ENCODE data around the gene MLLT3. TPM values are rescaled to one million over a fixed set of nuclear protein-coding genes. Genes with fewer than 3 reads are reported as not detected.

The MLLT3 gene
- total RNA-seq, 1 donor = 19.8 TPM

- DNase-seq (ENCODE audit: low read depth) = peak; percentile 81
- no peak overlapping the region for H3K4me3 ChIP-seq (ENCODE audit: low read depth, low read length)
Measured at GRCh38 chr9:20611691-20612287, 10.5 kb downstream of the MLLT3 start.

GRCh38 chr9:20610591-20610990 is 11.7 kb downstream of the MLLT3 start:
- DNase-seq (ENCODE audit: low read depth) = no peak
- TF ChIP-seq, protein P1, sequence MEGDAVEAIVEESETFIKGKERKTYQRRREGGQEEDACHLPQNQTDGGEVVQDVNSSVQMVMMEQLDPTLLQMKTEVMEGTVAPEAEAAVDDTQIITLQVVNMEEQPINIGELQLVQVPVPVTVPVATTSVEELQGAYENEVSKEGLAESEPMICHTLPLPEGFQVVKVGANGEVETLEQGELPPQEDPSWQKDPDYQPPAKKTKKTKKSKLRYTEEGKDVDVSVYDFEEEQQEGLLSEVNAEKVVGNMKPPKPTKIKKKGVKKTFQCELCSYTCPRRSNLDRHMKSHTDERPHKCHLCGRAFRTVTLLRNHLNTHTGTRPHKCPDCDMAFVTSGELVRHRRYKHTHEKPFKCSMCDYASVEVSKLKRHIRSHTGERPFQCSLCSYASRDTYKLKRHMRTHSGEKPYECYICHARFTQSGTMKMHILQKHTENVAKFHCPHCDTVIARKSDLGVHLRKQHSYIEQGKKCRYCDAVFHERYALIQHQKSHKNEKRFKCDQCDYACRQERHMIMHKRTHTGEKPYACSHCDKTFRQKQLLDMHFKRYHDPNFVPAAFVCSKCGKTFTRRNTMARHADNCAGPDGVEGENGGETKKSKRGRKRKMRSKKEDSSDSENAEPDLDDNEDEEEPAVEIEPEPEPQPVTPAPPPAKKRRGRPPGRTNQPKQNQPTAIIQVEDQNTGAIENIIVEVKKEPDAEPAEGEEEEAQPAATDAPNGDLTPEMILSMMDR (IDR thresholded peaks at IDR 0.05; ENCODE audit: insufficient read depth, low read length) = no peak
- no peak overlapping the region for H3K4me3 ChIP-seq (ENCODE audit: low read depth, low read length)

More at GRCh38 chr9:20611691-20612287, 10.5 kb downstream of the MLLT3 start:
- TF ChIP-seq, protein P1 (IDR thresholded peaks at IDR 0.05; ENCODE audit: insufficient read depth, low read length) = peak; percentile 61

DNA sequence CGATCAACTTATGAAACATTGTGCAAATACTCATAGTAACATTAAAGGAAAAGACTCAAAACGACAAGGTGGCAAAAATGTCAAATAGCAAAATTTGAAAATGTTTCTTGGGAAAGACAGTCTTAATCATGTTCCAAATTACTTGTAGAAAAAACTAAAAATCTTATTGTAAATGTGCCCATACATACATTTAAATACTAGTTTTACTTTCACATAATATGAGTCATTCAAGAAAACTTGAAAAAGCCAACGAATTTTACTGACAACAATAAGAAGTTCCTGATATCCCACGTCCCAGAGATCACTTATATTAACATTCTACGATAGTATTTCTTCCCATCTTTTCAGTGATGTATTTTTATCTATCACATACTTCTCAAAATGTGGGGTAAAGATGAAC is 13.7 kb downstream of the MLLT3 start:
- no peak overlapping the region for H3K4me3 ChIP-seq (ENCODE audit: low read depth, low read length)
- DNase-seq (ENCODE audit: low read depth) = no peak
- TF ChIP-seq, protein P1 (IDR thresholded peaks at IDR 0.05; ENCODE audit: insufficient read depth, low read length) = no peak

GRCh38 chr9:20606652-20607051 is 15.6 kb downstream of the MLLT3 start:
- TF ChIP-seq, protein P1 (IDR thresholded peaks at IDR 0.05; ENCODE audit: insufficient read depth, low read length) = no peak
- no peak overlapping the region for H3K4me3 ChIP-seq (ENCODE audit: low read depth, low read length)
- no peak for DNase-seq (ENCODE audit: low read depth)

DNA sequence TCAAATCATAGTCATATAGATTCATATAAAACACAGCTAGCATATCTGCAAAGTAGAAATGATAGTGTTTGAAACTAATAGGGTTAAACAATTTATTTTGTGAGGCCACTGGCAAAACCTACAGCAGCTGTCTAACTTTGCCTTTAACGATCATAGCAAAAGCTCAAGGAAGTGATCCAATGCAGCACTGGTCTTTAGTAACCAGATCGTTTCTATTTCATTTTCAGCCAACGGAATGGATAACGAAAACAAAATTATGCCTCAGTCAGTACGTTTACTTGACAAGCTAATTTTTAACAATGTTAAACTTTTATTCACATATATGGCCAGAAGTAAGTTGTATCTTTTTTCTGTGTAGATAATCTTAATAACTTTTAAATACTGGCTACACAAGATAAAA is 17.7 kb downstream of the MLLT3 start:
- TF ChIP-seq, protein P1 (IDR thresholded peaks at IDR 0.05; ENCODE audit: insufficient read depth, low read length) = no peak
- H3K4me3 ChIP-seq (ENCODE audit: low read depth, low read length) = peak overlapping the region; percentile 11
- peak; percentile 56 for DNase-seq (ENCODE audit: low read depth)

- TF ChIP-seq, protein P1 (IDR thresholded peaks at IDR 0.05; ENCODE audit: insufficient read depth, low read length) = no peak
- no peak overlapping the region for H3K4me3 ChIP-seq (ENCODE audit: low read depth, low read length)
- no peak for DNase-seq (ENCODE audit: low read depth)
Measured at GRCh38 chr9:20603524-20604268, 18.6 kb downstream of the MLLT3 start.
